GM12875 (cell line): ENCODE results near the gene TMUB1.

Source experiments
- H3K4me3 ChIP-seq: one replicate; pipeline ENCODE4 v1.5.1; 2011; ENCODE audit warnings: low read depth, low read length, control low read depth
- TF ChIP-seq, protein P1 (sequence below): IDR thresholded peaks from 2 replicates; pipeline ENCODE4 v1.5.1; 2011; ENCODE audit warnings: low read depth, mild to moderate bottlenecking, control low read depth, inconsistent platforms, low read length, moderate library complexity, borderline replicate concordance; ENCODE audit not compliant: insufficient read depth

Gene TMUB1

DNA sequence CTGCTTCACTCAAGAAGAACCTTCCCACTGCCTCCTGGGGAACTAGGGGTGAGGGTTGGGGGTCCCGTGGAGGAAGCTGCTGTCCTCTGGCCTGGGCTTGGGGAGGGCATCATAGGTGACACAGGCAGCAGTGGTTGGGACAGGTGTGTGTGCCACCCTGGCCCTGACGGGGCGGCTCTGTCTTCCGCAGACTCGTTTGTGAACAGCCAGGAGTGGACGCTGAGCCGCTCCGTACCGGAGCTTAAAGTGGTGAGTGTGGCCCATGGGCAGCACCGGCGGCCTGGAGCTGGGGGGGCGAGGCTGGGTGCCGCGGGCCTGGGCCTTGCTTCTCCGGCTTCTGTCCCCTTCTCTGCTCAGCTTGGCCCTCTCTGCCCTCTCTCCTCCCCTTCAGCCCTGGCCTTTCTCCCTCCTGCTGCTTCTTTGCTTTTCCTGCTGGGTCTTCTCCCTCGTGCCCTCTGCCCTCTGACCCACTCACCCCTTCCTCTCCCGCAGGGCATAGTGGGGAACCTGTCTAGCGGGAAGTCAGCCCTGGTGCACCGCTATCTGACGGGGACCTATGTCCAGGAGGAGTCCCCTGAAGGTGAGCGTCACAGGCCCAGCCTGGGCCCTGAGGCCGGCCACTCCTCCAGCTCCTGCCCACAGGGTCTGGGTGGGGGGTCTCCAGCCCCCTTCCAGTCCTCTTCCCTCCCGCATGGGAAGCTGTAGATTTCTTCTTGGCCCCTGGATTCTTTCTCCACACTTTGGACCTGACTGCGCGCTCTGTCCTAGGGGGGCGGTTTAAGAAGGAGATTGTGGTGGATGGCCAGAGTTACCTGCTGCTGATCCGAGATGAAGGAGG is 33.5 kb upstream of the TMUB1 start:
- no peak overlapping the region for H3K4me3 ChIP-seq
- TF ChIP-seq, protein P1, sequence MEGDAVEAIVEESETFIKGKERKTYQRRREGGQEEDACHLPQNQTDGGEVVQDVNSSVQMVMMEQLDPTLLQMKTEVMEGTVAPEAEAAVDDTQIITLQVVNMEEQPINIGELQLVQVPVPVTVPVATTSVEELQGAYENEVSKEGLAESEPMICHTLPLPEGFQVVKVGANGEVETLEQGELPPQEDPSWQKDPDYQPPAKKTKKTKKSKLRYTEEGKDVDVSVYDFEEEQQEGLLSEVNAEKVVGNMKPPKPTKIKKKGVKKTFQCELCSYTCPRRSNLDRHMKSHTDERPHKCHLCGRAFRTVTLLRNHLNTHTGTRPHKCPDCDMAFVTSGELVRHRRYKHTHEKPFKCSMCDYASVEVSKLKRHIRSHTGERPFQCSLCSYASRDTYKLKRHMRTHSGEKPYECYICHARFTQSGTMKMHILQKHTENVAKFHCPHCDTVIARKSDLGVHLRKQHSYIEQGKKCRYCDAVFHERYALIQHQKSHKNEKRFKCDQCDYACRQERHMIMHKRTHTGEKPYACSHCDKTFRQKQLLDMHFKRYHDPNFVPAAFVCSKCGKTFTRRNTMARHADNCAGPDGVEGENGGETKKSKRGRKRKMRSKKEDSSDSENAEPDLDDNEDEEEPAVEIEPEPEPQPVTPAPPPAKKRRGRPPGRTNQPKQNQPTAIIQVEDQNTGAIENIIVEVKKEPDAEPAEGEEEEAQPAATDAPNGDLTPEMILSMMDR: no peak

GRCh38 chr7:151115836-151116418 is 32.6 kb upstream of the TMUB1 start:
- TF ChIP-seq, protein P1: no peak
- H3K4me3 ChIP-seq: no peak overlapping the region

- H3K4me3 ChIP-seq: no peak overlapping the region
These were observed 32.0 kb upstream of the TMUB1 start for GRCh38 chr7:151115121-151115835.

GRCh38 chr7:151114151-151115090 is 31.1 kb upstream of the TMUB1 start:
- H3K4me3 ChIP-seq: no peak overlapping the region
- TF ChIP-seq, protein P1: no peak

More at GRCh38 chr7:151115121-151115835, 32.0 kb upstream of the TMUB1 start:
- TF ChIP-seq, protein P1: no peak

- TF ChIP-seq, protein P1: no peak
- H3K4me3 ChIP-seq: no peak overlapping the region
These were observed 30.3 kb upstream of the TMUB1 start for GRCh38 chr7:151113344-151114150.
